Gastrocnemius medialis (tissue), 4 donors: Measurements from ENCODE around the gene TCF12.

Experiments used
- CTCF ChIP-seq, 5 experiments: fragments of 450-650 bp in 3 of 5; fragments of 200-600 bp in 2 of 5; sonication (generic) in 2 of 5; IDR thresholded peaks in 4 of 5; conservative IDR thresholded peaks in 1 of 5; 1 replicate in 4 of 5; 2 replicates in 1 of 5; pipeline ENCODE4 v1.5.1; 2016 to 2019; ENCODE audit warnings: antibody characterized with exemption in 5 of 5, mild to moderate bottlenecking in 3 of 5, moderate library complexity in 3 of 5
- POLR2A ChIP-seq, 2 donors: fragments of 450-650 bp; IDR thresholded peaks; one replicate each; pipeline ENCODE4 v1.6.1; 2017; ENCODE audit warnings: antibody characterized with exemption in 2 of 2, mild to moderate bottlenecking in 2 of 2, moderate library complexity in 2 of 2

GRCh38 chr15:57227899-57228298, 309.5 kb downstream of the TCF12 start:
- TF ChIP-seq CTCF (IDR thresholded peaks at IDR 0.05 in 4 of 5, conservative IDR thresholded peaks at IDR 0.05 in 1 of 5), result no peak
- no peak for TF ChIP-seq POLR2A (IDR thresholded peaks at IDR 0.05)
